Measurements from ENCODE around the gene CCDC158.

CCDC158 gene

DNA sequence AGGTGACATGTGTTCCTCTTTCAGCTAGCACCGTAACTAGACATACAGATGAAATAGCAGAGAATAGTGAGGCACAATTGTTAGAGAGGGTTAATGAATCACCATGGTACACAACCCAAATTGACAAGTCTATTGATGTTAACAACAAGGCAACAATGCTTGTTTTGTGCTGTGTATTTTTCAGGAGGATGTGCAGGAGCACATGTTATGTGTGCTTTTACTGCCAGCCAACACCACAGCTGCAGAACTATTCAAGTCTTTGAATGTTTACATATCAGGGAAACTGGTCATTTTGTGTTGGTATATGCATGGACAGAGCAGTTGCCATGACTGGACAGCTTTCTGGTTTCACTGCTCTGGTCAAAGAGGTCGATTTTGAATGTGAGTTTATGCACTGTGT lies 81.6 kb downstream of the CCDC158 start:
- TF ChIP-seq, protein P1, sequence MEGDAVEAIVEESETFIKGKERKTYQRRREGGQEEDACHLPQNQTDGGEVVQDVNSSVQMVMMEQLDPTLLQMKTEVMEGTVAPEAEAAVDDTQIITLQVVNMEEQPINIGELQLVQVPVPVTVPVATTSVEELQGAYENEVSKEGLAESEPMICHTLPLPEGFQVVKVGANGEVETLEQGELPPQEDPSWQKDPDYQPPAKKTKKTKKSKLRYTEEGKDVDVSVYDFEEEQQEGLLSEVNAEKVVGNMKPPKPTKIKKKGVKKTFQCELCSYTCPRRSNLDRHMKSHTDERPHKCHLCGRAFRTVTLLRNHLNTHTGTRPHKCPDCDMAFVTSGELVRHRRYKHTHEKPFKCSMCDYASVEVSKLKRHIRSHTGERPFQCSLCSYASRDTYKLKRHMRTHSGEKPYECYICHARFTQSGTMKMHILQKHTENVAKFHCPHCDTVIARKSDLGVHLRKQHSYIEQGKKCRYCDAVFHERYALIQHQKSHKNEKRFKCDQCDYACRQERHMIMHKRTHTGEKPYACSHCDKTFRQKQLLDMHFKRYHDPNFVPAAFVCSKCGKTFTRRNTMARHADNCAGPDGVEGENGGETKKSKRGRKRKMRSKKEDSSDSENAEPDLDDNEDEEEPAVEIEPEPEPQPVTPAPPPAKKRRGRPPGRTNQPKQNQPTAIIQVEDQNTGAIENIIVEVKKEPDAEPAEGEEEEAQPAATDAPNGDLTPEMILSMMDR (conservative IDR thresholded peaks at IDR 0.05; ENCODE audit: low read depth, low read length): no peak
- H3K4me3 ChIP-seq (ENCODE audit: low read length): no peak overlapping the region

DNA sequence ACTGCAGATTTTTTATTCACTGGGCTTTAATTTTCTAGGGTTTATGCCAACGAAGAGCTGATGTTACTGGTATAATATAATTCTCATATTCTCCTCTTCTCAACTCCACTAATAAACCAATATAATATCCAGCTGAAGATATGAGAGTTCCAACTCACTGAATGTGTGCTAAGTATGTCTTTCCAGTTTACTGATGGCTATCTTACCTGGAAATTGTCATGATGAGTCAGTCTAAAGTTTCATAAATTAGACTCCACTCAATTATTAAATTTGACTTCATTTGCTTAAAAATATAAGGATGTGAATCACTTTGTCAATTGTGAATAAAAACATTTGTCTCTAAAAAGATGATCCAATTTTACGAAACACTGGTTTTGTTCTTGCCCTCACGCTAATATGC lies 86.1 kb downstream of the CCDC158 start:
- no peak overlapping the region for H3K4me3 ChIP-seq (ENCODE audit: low read length)
- no peak for DNase-seq (ENCODE audit: low read depth)
- TF ChIP-seq, protein P1 (conservative IDR thresholded peaks at IDR 0.05; ENCODE audit: low read depth, low read length): no peak

More for the DNA sequence above, 81.6 kb downstream of the CCDC158 start:
- no peak for DNase-seq (ENCODE audit: low read depth)

DNA sequence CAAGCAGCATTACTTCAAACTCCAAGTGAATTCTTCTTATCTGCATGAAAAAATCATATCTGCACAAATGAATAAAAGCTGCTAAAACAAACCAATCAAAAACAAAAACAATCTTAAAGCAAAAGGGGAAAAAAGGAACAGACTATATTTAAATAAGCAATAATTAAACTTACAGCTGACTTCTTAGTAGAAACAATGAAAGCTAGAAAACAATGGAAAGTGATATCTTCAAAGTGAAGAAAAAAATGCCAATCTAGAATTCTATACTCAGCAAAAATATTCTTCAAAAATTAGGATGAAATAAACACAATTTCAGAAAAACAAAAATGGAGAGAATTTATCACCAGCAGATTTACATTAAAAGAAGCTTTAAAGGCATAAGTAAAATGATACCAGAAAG lies 94.4 kb downstream of the CCDC158 start:
- no peak for DNase-seq (ENCODE audit: low read depth)
- TF ChIP-seq, protein P1 (conservative IDR thresholded peaks at IDR 0.05; ENCODE audit: low read depth, low read length): no peak
- no peak overlapping the region for H3K4me3 ChIP-seq (ENCODE audit: low read length)

DNA sequence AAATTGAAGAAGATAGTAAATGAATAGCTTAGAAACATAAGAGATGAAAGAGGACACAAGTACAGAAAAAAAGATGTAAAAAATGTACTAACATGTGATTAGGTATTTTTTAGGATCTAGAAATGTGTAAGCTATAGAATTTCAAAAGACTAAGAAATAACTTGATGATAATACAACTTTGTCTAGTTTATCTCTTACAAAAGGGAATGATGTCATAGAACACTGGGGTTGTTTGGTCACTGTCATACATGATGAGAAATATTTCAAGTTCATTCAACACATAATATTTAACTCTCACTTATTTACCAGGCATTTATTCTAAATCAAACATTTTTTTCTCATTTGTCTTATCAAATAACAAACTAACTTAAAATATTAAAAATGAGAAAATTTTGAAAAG lies 95.9 kb downstream of the CCDC158 start:
- no peak overlapping the region for H3K4me3 ChIP-seq (ENCODE audit: low read length)
- TF ChIP-seq, protein P1 (conservative IDR thresholded peaks at IDR 0.05; ENCODE audit: low read depth, low read length): no peak
- no peak for DNase-seq (ENCODE audit: low read depth)

DNA sequence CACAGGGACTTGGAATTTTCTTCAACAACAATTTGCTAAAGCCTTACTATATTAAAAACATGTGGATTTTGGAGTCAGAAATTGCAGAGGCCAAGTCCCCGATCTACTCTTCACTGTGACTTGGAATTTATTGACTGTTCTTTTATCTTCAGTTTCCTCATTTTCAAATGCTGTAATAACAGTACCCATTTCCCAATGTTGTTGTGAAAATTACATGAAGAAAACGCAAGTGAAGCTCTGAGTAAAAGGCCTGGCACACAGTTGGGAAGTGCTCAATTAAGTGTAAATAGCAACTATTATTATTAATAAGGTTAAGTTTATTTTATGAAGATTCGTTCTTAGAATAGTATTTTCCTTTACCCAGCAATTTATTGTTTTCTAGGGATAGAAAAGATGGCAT lies 98.7 kb downstream of the CCDC158 start:
- no peak for DNase-seq (ENCODE audit: low read depth)
- TF ChIP-seq, protein P1 (conservative IDR thresholded peaks at IDR 0.05; ENCODE audit: low read depth, low read length): no peak
- H3K4me3 ChIP-seq (ENCODE audit: low read length): no peak overlapping the region

DNA sequence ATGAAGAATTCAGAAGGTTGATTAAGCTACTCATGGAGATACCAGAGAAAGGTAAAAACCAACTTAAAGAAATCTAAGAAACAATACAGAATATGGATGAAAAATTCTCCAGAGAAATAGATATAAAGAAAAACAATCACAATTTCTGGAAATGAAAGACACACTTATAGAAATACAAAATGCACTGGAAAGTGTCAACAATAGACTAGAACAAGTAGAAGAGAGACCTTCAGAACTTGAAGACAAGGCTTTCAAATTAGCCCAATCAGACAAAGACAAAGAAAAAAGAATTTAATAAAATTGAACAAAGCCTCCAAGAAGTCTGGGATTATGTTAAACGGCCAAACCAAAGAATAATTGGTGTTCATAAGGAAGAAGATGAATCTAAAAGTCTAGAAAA lies 104.8 kb downstream of the CCDC158 start:
- TF ChIP-seq, protein P1 (conservative IDR thresholded peaks at IDR 0.05; ENCODE audit: low read depth, low read length): no peak
- no peak overlapping the region for H3K4me3 ChIP-seq (ENCODE audit: low read length)
- no peak for DNase-seq (ENCODE audit: low read depth)

DNA sequence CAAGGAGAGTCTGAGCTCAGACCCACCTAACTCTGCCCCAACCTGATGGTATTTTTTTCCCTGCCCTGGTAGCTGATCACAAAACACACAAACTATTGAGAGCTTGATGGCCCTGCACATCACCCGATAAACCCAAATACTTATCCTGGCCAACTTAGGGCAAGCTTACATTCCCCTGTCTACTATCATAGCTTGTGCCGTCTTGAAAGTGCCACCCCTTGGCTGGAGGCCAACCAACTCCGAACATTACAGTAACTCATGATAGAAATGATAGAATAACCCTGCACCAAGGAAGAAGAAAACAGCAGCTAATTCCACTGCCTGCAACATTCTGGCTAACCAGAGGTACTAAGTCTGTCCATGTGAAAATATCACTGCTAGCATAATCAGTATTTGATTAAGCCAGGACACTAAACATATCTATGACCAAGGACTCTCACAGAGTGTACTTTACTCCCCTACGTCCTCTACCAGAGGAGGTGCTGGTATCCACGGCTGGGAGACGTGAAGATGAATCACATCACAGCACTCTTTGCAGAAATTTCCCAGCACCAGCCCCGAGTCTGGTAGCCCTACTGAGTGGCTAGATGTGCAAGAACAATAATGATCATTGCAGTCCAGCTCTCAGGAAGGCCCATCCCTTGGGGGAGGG lies 105.5 kb downstream of the CCDC158 start:
- TF ChIP-seq, protein P1 (conservative IDR thresholded peaks at IDR 0.05; ENCODE audit: low read depth, low read length): no peak
- no peak for DNase-seq (ENCODE audit: low read depth)
- no peak overlapping the region for H3K4me3 ChIP-seq (ENCODE audit: low read length)

Measured in retinal pigment epithelial cell (primary cell).